HepG2 (cell line): ENCODE measurements around the gene NOTCH4. TPM values are rescaled to one million over a fixed set of nuclear protein-coding genes. Genes with fewer than 3 reads are reported as not detected.

Experiments
- ARID4A ChIP-seq: sonication (generic); formaldehyde crosslinking; IDR thresholded peaks from 2 replicates; pipeline ENCODE4 v1.5.0; 2020; ENCODE audit warnings: mild to moderate bottlenecking, missing genetic modification reagents, borderline replicate concordance
- CCAR2 ChIP-seq: fragments of 200-400 bp; formaldehyde crosslinking; optimal IDR thresholded peaks from 2 replicates; pipeline ENCODE3; 2018; ENCODE audit warnings: low read depth, mild to moderate bottlenecking, low read length, moderate library complexity
- DRAP1 ChIP-seq: IDR thresholded peaks from 2 replicates; pipeline ENCODE4 v1.6.1; 2016; ENCODE audit warnings: missing genetic modification reagents, missing compliant biosample characterization
- GATAD1 ChIP-seq: IDR thresholded peaks from 2 replicates; pipeline ENCODE4 v1.6.1; 2016; ENCODE audit warnings: missing genetic modification reagents, missing compliant biosample characterization
- HDAC2 ChIP-seq: sonication (generic); formaldehyde crosslinking; IDR thresholded peaks from 2 replicates; pipeline ENCODE4 v1.4.0; 2020; ENCODE audit warnings: missing genetic modification reagents
- HNF4A ChIP-seq: sonication (generic); formaldehyde crosslinking; IDR thresholded peaks from 2 replicates; pipeline ENCODE4 v1.4.0; 2020; ENCODE audit warnings: missing genetic modification reagents
- HOXA5 ChIP-seq: sonication (generic); formaldehyde crosslinking; IDR thresholded peaks from 2 replicates; pipeline ENCODE4 v1.4.0; 2020; ENCODE audit warnings: missing genetic modification reagents
- KLF12 ChIP-seq: sonication (generic); formaldehyde crosslinking; IDR thresholded peaks from 2 replicates; pipeline ENCODE4 v1.4.0; 2020; ENCODE audit warnings: missing genetic modification reagents, borderline replicate concordance
- KLF6 ChIP-seq: IDR thresholded peaks from 2 replicates; pipeline ENCODE4 v1.8.0; 2016; ENCODE audit warnings: missing biosample characterization, missing genetic modification reagents
- NCOR1 ChIP-seq: fragments of 200-600 bp; sonication (generic); IDR thresholded peaks from 2 replicates; pipeline ENCODE4 v1.7.0; 2017; ENCODE audit warnings: antibody characterized with exemption, low read length, borderline replicate concordance
- PHF5A ChIP-seq: IDR thresholded peaks from one replicate; pipeline ENCODE4 v1.6.1; 2018; ENCODE audit warnings: low read depth, missing genetic modification reagents; ENCODE audit not compliant: unreplicated experiment
- RBFOX2 ChIP-seq: fragments of 200-400 bp; formaldehyde crosslinking; IDR thresholded peaks from 2 replicates; pipeline ENCODE4 v1.6.1; 2017; ENCODE audit warnings: low read depth, mild to moderate bottlenecking, low read length
- SPEN ChIP-seq: sonication (generic); formaldehyde crosslinking; IDR thresholded peaks from 2 replicates; pipeline ENCODE4 v1.5.1; 2020; ENCODE audit warnings: low read depth, mild to moderate bottlenecking, missing genetic modification reagents
- TARDBP ChIP-seq: sonication (generic); formaldehyde crosslinking; IDR thresholded peaks from 2 replicates; pipeline ENCODE4 v1.8.0; 2022; ENCODE audit warnings: mild to moderate bottlenecking, missing genetic modification reagents
- TGIF2 ChIP-seq: IDR thresholded peaks from 2 replicates; pipeline ENCODE4 v1.6.1; 2016; ENCODE audit warnings: control low read depth, missing compliant biosample characterization
- TOE1 ChIP-seq: sonication (generic); formaldehyde crosslinking; IDR thresholded peaks from 2 replicates; pipeline ENCODE4 v1.4.0; 2020; ENCODE audit warnings: mild to moderate bottlenecking, missing genetic modification reagents
- YEATS4 ChIP-seq: sonication (generic); formaldehyde crosslinking; IDR thresholded peaks from 2 replicates; pipeline ENCODE4 v1.4.0; 2020; ENCODE audit warnings: missing genetic modification reagents, borderline replicate concordance
- ZMYM2 ChIP-seq: sonication (generic); formaldehyde crosslinking; IDR thresholded peaks from 2 replicates; pipeline ENCODE4 v1.8.0; 2022; ENCODE audit warnings: mild to moderate bottlenecking, missing genetic modification reagents
- ZMYM4 ChIP-seq: sonication (generic); formaldehyde crosslinking; IDR thresholded peaks from 2 replicates; pipeline ENCODE4 v1.8.1; 2023; ENCODE audit warnings: mild to moderate bottlenecking, missing genetic modification reagents
- ZNF205 ChIP-seq: IDR thresholded peaks from 2 replicates; pipeline ENCODE4 v1.6.1; 2018; ENCODE audit warnings: missing biosample characterization, missing genetic modification reagents
- ZNF577 ChIP-seq: sonication (generic); formaldehyde crosslinking; IDR thresholded peaks from 2 replicates; pipeline ENCODE4 v1.4.0; 2020; ENCODE audit warnings: mild to moderate bottlenecking, low read depth, missing genetic modification reagents, borderline replicate concordance
- ZNF616 ChIP-seq: sonication (generic); formaldehyde crosslinking; IDR thresholded peaks from 2 replicates; pipeline ENCODE4 v1.5.0; 2020; ENCODE audit warnings: low read depth, mild to moderate bottlenecking, missing genetic modification reagents
- ZNF740 ChIP-seq: sonication (generic); formaldehyde crosslinking; IDR thresholded peaks from 2 replicates; pipeline ENCODE4 v1.4.0; 2020; ENCODE audit warnings: missing genetic modification reagents
- ZSCAN9 ChIP-seq: IDR thresholded peaks from 2 replicates; pipeline ENCODE4 v1.6.1; 2016; ENCODE audit warnings: borderline replicate concordance
- polyA plus RNA-seq, 8 experiments: library from polyadenylated mRNA; depleted of rRNA in 3 of 8; stranded (reverse) in 7 of 8; unstranded in 1 of 8; fragments of >200 nt; fragmentation: Illumina TruSeq in 4 of 8; extraction: Trizol in 4 of 8; gene quantifications; 2 replicates each; pipeline versions ENCODE4 v1.2.1 to v1.2.3, GENCODE V29; 2011 to 2016; ENCODE audit warnings: low read depth in 4 of 8, missing spikeins in 1 of 8, mixed read lengths in 1 of 8; ENCODE audit not compliant: insufficient read depth in 1 of 8
- total RNA-seq, 5 experiments: library from RNA; depleted of rRNA; stranded (reverse); fragments of >200 nt; fragmentation: Illumina TruSeq; extraction: Trizol; gene quantifications; 2 replicates each; pipeline ENCODE4 v1.2.3, GENCODE V29; 2016; ENCODE audit warnings: low read depth in 1 of 5

The NOTCH4 gene
- total and polyA plus RNA-seq, 2 of the 13 experiments (the other 11 are each of a cell fraction or from before 2014, with no cell fraction given) = 0.51 to 0.83 TPM

- TF ChIP-seq ARID4A (CRISPR knock-in tag) = no peak
- 0 out of 2 replicates have a peak, but pooled peaks have one; percentile 43 for TF ChIP-seq ZMYM2
- no peak for TF ChIP-seq ZMYM4 (CRISPR knock-in tag)
- no peak; the same call in 1 of the 2 replicates for TF ChIP-seq KLF6 (CRISPR knock-in tag)
- peak; percentile 18 for TF ChIP-seq PHF5A (CRISPR knock-in tag)
- TF ChIP-seq NCOR1 = peak; percentile 50; the same call in 1 of the 2 replicates
- 0 out of 2 replicates have a peak, but pooled peaks have one; percentile 9 for TF ChIP-seq TGIF2 (CRISPR knock-in tag)
- no peak for TF ChIP-seq GATAD1
- 0 out of 2 replicates have a peak, but pooled peaks have one; percentile 14 for TF ChIP-seq HOXA5
- no peak for TF ChIP-seq ZNF205 (CRISPR knock-in tag)
- 0 out of 2 replicates have a peak, but pooled peaks have one; percentile 6 for TF ChIP-seq TARDBP
- TF ChIP-seq TOE1 = peak; percentile 24; the same call in 1 of the 2 replicates
- TF ChIP-seq HDAC2 (CRISPR knock-in tag) = 0 out of 2 replicates have a peak, but pooled peaks have one; percentile 10
- TF ChIP-seq SPEN (CRISPR knock-in tag) = no peak
- TF ChIP-seq YEATS4 = 0 out of 2 replicates have a peak, but pooled peaks have one; percentile 26
- TF ChIP-seq KLF12 (CRISPR knock-in tag) = 0 out of 2 replicates have a peak, but pooled peaks have one; percentile 30
- TF ChIP-seq HNF4A = 0 out of 2 replicates have a peak, but pooled peaks have one; percentile 14
- 0 out of 2 replicates have a peak, but pooled peaks have one; percentile 14 for TF ChIP-seq ZNF740
- 0 out of 2 replicates have a peak, but pooled peaks have one; percentile 35 for TF ChIP-seq ZNF616 (CRISPR knock-in tag)
- no peak for TF ChIP-seq ZNF577 (CRISPR knock-in tag)
- peak; percentile 61; the same call in 1 of the 2 replicates for TF ChIP-seq DRAP1 (CRISPR knock-in tag)
- TF ChIP-seq CCAR2 = peak; percentile 86
- TF ChIP-seq ZSCAN9 (CRISPR knock-in tag) = 0 out of 2 replicates have a peak, but pooled peaks have one; percentile 2
- TF ChIP-seq RBFOX2 = peak; percentile 3; the same call in 1 of the 2 replicates
Observed at GRCh38 chr6:32176476-32177182, 47.2 kb downstream of the NOTCH4 start (continued).
